Muscle layer of colon (tissue), 2 donors: ENCODE results near the gene RPS27.
"Not testable (repeated sequence)": the region's sequence is repeated elsewhere in the genome, so short reads cannot be mapped to it uniquely, and the experiment has no call there.

Source experiments
- H3K27ac ChIP-seq: one replicate; pipeline ENCODE4 v1.7.0; 2013; ENCODE audit warnings: low read depth, mild to moderate bottlenecking, low read length, moderate library complexity
- H3K27me3 ChIP-seq, 2 donors: one replicate each; pipeline ENCODE4 v1.7.0; 2013; ENCODE audit warnings: low read length in 2 of 2, mild to moderate bottlenecking in 2 of 2; ENCODE audit not compliant: insufficient read depth in 2 of 2, control insufficient read depth in 1 of 2
- H3K36me3 ChIP-seq: one replicate; pipeline ENCODE4 v1.7.0; 2013; ENCODE audit warnings: mild to moderate bottlenecking, low read length; ENCODE audit not compliant: insufficient read depth
- H3K4me1 ChIP-seq: one replicate; pipeline ENCODE4 v1.7.0; 2013; ENCODE audit warnings: mild to moderate bottlenecking, low read length; ENCODE audit not compliant: insufficient read depth
- H3K4me3 ChIP-seq, 2 donors: one replicate each; pipeline ENCODE4 v1.7.0; 2013; ENCODE audit warnings: low read length in 2 of 2, low read depth in 1 of 2, mild to moderate bottlenecking in 1 of 2, moderate library complexity in 1 of 2
- H3K9ac ChIP-seq: one replicate; pipeline ENCODE4 v1.7.0; 2013; ENCODE audit warnings: low read length
- H3K9me3 ChIP-seq: one replicate; pipeline ENCODE4 v1.7.0; 2013; ENCODE audit warnings: mild to moderate bottlenecking, low read length
- donor health status: abdominal sarcoma.
- donor health status: Adenocarcinoma of cecum.

The RPS27 gene

DNA sequence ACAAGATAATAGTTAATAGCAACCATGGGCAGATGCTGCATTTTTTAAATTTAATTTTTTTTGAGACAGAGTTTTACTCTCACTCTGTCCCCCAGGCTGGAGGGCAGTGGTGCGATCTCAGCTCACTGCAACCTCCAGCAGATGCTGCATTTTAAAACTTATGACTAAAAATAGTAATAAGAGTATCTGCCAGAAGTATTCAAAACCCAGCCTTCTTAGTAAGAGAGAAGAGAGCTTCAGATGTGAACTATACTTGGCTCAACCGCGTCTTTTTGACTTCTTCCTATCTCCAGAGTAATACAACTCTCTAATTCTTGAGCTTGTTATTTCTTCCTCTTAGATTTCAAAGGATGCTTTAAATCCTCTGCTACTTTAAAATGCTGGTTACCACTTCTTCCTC, 4.6 kb downstream of the RPS27 start:
- Histone ChIP-seq H3K27ac (no peak overlapping the region), H3K27me3 (no peaks in the 10 kb centered on the region), H3K36me3 (peaks cover 25% of the 10 kb centered on the region), H3K9me3 (no peaks in the 10 kb centered on the region), H3K9ac (no peak overlapping the region), H3K4me1 (peaks cover 21% of the 10 kb centered on the region), H3K4me3 (no peak overlapping the region)

DNA sequence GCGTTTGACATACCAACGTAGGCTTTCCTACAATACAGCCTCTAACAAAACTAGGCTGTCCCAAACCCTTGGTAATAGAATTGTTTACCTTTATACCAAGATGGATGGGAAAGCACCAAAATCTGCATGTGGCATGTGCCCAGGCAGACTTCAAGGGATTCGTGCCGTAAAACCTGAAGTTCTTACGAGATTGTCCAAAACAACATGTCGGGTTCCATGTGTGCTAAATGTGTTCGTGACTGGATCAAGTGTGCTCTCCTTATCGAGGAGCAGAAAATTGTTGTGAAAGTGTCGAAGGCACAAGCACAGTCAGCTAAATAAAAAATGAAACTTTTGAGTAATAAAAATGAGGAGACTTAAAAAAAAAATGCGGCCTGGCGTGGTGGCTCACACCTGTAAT, 5.1 kb downstream of the RPS27 start:
- H3K36me3 ChIP-seq, result peaks cover 25% of the 10 kb centered on the region
- peaks cover 18% of the 10 kb centered on the region for H3K4me1 ChIP-seq
- no peaks in the 10 kb centered on the region for H3K27me3 ChIP-seq
- no peaks in the 10 kb centered on the region for H3K9me3 ChIP-seq
- no peak overlapping the region for H3K4me3 ChIP-seq
- H3K27ac ChIP-seq, result no peak overlapping the region
- no peak overlapping the region for H3K9ac ChIP-seq

DNA sequence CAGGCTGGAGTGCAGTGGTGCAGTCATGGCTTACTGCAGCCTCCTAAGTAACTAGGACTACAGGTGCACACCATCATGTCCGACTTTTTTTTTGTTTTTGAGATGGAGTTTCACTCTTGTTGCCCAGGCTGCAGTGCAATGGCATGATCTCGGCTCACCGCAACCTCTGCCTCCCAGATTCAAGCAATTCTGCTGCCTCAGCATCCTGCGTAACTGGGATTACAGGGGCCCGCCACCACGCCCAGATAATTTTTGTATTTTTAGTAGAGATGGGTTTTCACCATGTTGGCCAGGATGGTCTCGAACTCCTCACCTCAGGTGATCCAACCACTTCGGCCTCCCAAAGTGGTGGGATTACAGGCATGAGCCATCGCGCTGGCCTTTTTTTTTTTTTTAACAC, 6.3 kb downstream of the RPS27 start:
- H3K27ac ChIP-seq, H3K9me3 ChIP-seq, H3K9ac ChIP-seq, H3K4me3 ChIP-seq, H3K27me3 ChIP-seq: not testable (repeated sequence)
- peaks cover 21% of the 10 kb centered on the region for H3K36me3 ChIP-seq
- peaks cover 13% of the 10 kb centered on the region for H3K4me1 ChIP-seq

DNA sequence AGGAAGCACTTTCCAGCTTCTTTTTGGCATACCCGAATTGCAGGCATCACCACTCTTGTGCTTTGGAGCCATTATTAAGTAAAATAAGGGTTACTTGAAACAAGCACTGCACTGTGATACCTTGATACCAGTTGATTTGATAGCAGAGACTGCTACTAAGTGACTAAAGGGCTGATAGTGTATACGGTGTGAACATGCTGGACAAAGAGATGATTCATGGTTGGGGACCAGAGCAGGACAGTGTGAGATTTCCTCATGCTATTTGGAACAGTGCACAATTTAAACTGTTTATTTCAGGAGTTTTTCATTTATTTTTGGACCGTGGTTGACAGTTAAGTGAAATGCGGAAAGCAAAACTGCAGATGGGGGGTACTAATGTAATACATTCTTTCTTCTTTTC, 9.9 kb downstream of the RPS27 start:
- H3K36me3 ChIP-seq, result no peaks in the 10 kb centered on the region
- no peaks in the 10 kb centered on the region for H3K27me3 ChIP-seq
- no peak overlapping the region for H3K4me3 ChIP-seq
- no peak overlapping the region for H3K27ac ChIP-seq
- no peaks in the 10 kb centered on the region for H3K4me1 ChIP-seq
- no peak overlapping the region for H3K9ac ChIP-seq
- H3K9me3 ChIP-seq, result no peaks in the 10 kb centered on the region

DNA sequence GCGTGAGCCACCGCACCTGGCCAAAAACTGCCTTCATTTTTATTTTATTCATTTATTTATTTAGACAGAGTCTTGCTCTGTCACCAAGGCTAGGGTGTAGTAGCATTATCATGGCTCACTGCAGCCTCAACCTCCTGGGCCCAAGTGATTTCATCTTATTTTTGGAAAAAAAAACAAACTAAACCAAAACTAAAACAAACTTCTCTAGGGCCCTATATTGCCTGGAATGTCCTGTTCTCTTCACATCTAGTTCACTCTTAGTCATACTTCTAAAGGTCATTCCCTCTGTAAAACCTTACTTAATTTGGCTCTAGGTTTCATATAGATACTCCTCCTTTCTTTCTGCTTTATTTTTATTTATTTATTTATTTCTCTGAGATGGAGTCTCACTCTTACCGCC, 15.6 kb downstream of the RPS27 start:
- H3K27me3 ChIP-seq, result no peaks in the 10 kb centered on the region
- H3K36me3 ChIP-seq, result no peaks in the 10 kb centered on the region
- no peak overlapping the region for H3K9ac ChIP-seq
- H3K4me3 ChIP-seq, result no peak overlapping the region
- H3K9me3 ChIP-seq, result no peaks in the 10 kb centered on the region
- no peak overlapping the region for H3K27ac ChIP-seq
- no peaks in the 10 kb centered on the region for H3K4me1 ChIP-seq

DNA sequence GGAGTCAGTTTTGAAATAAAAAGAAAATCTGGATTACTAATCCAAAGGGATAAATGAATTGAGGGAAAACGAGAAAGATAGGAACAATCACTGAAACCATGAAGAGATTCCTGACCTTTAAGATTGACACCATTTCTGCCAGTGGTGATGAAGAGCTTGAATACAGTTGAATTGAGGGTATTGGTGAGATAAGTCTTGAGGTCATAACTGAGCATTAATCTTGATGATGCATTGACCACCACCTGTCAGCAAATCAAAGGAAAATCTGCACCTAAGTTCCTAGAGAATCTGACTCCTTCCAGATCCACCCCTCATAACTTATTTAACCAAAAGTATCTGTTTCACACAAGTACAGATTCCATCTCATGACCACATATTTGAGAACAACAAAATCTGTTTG, 21.6 kb downstream of the RPS27 start:
- no peaks in the 10 kb centered on the region for H3K27me3 ChIP-seq
- no peaks in the 10 kb centered on the region for H3K36me3 ChIP-seq
- no peaks in the 10 kb centered on the region for H3K9me3 ChIP-seq
- H3K4me1 ChIP-seq, result no peaks in the 10 kb centered on the region
- no peak overlapping the region for H3K9ac ChIP-seq
- H3K4me3 ChIP-seq, result no peak overlapping the region
- H3K27ac ChIP-seq, result no peak overlapping the region

DNA sequence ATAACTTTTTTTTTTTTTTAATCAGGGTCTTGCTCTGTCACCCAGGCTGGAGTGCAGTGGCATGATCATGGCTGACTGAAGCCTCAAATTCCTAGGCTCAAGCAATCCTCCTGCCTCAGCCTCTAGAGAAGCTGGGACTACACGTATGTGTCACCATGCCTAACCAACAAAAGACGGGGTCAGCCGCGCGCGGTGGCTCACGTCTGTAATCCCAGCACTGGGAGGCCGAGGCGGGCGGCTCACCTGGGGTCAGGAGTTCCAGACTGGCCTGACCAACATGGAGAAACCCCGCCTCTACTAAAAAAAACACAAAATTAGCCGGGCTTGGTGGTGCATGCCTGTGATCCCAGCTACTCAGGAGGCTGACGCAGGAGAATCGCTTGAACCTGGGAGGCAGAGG, 22.0 kb downstream of the RPS27 start:
- H3K27me3 ChIP-seq, H3K36me3 ChIP-seq, H3K9ac ChIP-seq, H3K4me3 ChIP-seq, H3K9me3 ChIP-seq, H3K4me1 ChIP-seq, H3K27ac ChIP-seq: not testable (repeated sequence)

DNA sequence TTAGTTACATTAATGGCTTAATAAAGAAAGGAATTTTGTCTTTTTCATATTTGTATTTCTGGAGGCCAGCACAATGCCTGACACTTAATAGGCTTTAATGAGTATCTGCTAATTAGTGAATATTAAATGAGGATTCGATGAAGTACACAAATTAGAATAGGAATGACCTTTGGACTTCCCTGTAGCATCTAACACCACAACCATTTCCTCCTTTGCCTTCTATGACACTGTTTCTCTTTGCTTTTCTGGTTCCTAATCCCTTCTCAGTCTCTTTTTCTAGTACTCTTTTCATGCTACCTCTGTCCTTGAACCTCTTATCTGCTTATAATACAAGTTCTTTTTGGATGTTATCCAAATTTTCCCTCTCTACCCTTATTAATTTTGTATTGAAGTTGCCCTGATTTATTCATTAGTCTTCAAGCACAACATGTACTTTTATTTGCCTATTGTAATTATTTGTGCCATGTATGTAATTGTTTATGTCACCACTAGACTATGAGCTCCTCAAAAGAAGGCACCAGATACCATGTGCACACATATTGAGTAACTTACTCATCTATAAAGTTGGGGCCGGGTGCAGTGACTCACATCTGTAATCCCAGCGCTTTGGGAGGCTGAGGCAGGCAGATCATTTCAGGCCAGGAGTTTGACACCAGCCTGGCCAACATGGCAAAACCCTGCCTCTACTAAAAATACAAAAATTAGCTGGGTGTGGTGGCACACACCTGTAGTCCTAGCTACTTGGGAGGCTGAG, 23.8 kb downstream of the RPS27 start:
- H3K9ac ChIP-seq, result no peak overlapping the region
- no peak overlapping the region for H3K27ac ChIP-seq
- H3K4me1 ChIP-seq, result no peaks in the 10 kb centered on the region
- no peaks in the 10 kb centered on the region for H3K9me3 ChIP-seq
- H3K27me3 ChIP-seq, result no peaks in the 10 kb centered on the region
- no peaks in the 10 kb centered on the region for H3K36me3 ChIP-seq
- H3K4me3 ChIP-seq, result no peak overlapping the region

DNA sequence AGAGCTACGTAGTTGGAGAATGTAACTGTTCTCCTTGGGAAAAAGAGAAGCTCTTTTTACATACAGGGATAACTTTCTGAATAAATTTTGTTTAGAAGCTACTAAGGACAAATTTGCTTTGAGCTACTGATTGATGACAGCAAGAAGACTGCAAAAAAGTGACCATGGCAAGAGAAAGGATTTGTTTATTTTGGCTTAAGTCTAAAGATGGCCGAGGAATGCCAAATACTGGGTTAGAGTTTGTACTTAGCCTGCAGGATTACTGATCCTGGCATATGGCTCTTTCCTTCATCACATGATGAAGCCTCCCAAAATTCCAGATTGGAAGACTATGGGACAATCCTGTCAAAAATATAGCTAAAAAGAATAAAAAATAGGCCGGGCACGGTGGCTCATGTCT, 28.7 kb downstream of the RPS27 start:
- H3K36me3 ChIP-seq, result no peaks in the 10 kb centered on the region
- H3K9ac ChIP-seq, result no peak overlapping the region
- no peaks in the 10 kb centered on the region for H3K4me1 ChIP-seq
- H3K27me3 ChIP-seq, result no peaks in the 10 kb centered on the region
- no peak overlapping the region for H3K27ac ChIP-seq
- H3K4me3 ChIP-seq, result no peak overlapping the region
- H3K9me3 ChIP-seq, result no peaks in the 10 kb centered on the region

DNA sequence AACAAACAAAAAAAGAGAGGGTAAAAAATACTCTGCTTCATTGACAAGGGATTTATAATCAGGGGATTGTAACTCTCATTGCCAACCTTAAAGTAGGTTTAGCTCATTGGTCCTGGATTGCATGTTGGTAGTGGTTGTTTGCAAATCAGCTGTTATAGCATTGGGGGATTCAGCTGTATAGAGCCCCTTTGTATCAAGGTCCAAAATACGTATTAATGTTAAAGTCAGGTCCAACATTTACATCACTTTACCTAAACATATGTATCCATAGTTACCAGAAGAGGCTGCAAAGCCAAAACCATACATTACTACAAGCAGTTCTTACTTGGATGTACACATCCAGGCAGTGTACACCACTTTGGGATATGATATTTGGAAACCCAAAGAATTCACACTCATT, 29.4 kb downstream of the RPS27 start:
- Histone ChIP-seq H3K9ac (no peak overlapping the region), H3K36me3 (no peaks in the 10 kb centered on the region), H3K27ac (no peak overlapping the region), H3K27me3 (no peaks in the 10 kb centered on the region), H3K4me3 (no peak overlapping the region), H3K4me1 (no peaks in the 10 kb centered on the region), H3K9me3 (no peaks in the 10 kb centered on the region)

DNA sequence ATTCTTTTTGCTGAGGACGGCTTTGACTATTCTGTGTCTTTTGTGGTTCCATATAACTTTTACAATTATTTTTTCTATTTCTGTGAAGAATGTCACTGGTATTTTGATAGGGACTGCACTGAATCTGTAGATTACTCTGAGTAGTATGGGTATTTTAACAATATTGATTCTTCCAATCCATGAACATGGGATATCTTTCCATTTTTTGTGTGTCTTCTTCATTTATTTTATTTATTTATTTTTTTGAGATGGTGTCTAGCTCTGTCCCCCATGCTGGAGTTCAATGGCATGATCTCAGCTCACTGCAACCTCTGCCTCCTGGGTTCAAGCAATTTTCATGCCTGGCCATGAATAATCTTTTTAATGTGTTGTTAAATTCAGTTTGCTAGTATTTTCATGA, 43.1 kb downstream of the RPS27 start:
- not testable (repeated sequence) for H3K27ac ChIP-seq, H3K36me3 ChIP-seq, H3K9me3 ChIP-seq, H3K4me3 ChIP-seq, H3K27me3 ChIP-seq, H3K9ac ChIP-seq, H3K4me1 ChIP-seq
